Body of pancreas (tissue), 4 donors: ENCODE data around the gene TLE1. TPM values are rescaled to one million over a fixed set of nuclear protein-coding genes. Genes with fewer than 3 reads are reported as not detected.

Experiments used
- ATAC-seq: fragments of 150-250 bp; one replicate; pipeline ENCODE4 v1.9.1; 2016
- DNase-seq, 4 donors: peaks; one replicate each; pipeline ENCODE4 v3.0.0-alpha.2; 2019
- H3K27ac ChIP-seq, 4 donors: fragments of 200-600 bp; sonication (generic); 1 replicate in 3 of 4; 2 replicates in 1 of 4; pipeline versions ENCODE4 v1.5.1 to v1.6.1; 2016 to 2019; ENCODE audit warnings: mild to moderate bottlenecking in 1 of 4, mixed read lengths in 1 of 4, moderate library complexity in 1 of 4
- H3K27me3 ChIP-seq, 2 donors: fragments of 200-600 bp; sonication (generic); one replicate each; pipeline ENCODE4 v1.6.0; 2016; ENCODE audit warnings: mild to moderate bottlenecking in 1 of 2
- H3K36me3 ChIP-seq, 2 donors: fragments of 200-600 bp; sonication (generic); replicated peaks in 1 of 2; 2 replicates each; pipeline ENCODE4 v1.5.1; 2016; ENCODE audit warnings: low read depth in 2 of 2; ENCODE audit not compliant: insufficient read depth in 1 of 2
- H3K4me1 ChIP-seq: fragments of 200-600 bp; sonication (generic); one replicate; pipeline ENCODE4 v1.6.0; 2016
- H3K4me3 ChIP-seq, 2 donors: fragments of 200-600 bp; sonication (generic); 1 replicate in 1 of 2; 2 replicates in 1 of 2; pipeline ENCODE4 v1.5.1; 2016 to 2019
- H3K9me3 ChIP-seq, 3 donors: fragments of 200-600 bp; sonication (generic); 1 replicate in 2 of 3; 2 replicates in 1 of 3; pipeline ENCODE4 v1.5.1; 2016
- CTCF ChIP-seq, 7 experiments: fragments of 450-650 bp in 4 of 7; fragments of 200-600 bp in 3 of 7; sonication (generic) in 3 of 7; IDR thresholded peaks; one replicate each; pipeline ENCODE4 v1.5.1; 2016 to 2019; ENCODE audit warnings: antibody characterized with exemption in 7 of 7
- POLR2A ChIP-seq, 3 donors: fragments of 450-650 bp; IDR thresholded peaks; one replicate each; pipeline ENCODE4 v1.6.1; 2016; ENCODE audit warnings: antibody characterized with exemption in 3 of 3, mild to moderate bottlenecking in 2 of 3
- whole genome bisulfite sequencing, 2 donors: methylation state at CpG; one replicate each; pipeline ENCODE4 v1.1.5; 2017; 5-methylcytosine and 5-hydroxymethylcytosine counted together
- intact Hi-C: fragments of 100-400 bp; cut with DNase I; formaldehyde crosslinking; loops from one replicate; pipeline ENCODE4 v1.15.1; 2023
- total RNA-seq, 2 donors: library from RNA; depleted of rRNA; stranded (reverse); fragments of >200 nt; gene quantifications; one replicate each; pipeline ENCODE4 v1.1.0, GENCODE V29; 2016

TLE1 gene
- total RNA-seq, 2 donors from 2014 or later = 49.5 to 58.3 TPM

- TF ChIP-seq CTCF (IDR thresholded peaks at IDR 0.05) (no peak), POLR2A (IDR thresholded peaks at IDR 0.05) (no peak)
- no peak for ATAC-seq
- Histone ChIP-seq H3K27me3 (no peaks in the 10 kb centered on the region), H3K4me3 (no peak overlapping the region), H3K9me3 (no peaks in the 10 kb centered on the region), H3K27ac (no peak overlapping the region), H3K36me3 (peaks cover 0 to 3% of the 10 kb centered on the region in 2 donors), H3K4me1 (peaks cover 17% of the 10 kb centered on the region)
- WGBS, 2 donors = 100% methylated on average over 1 of the region's 1 CpG
- DNase-seq = no peak
- intact Hi-C loops = no loop called here
These were observed 11.3 kb downstream of the TLE1 start for GRCh38 chr9:81678088-81678487.

- DNase-seq (no peak), ATAC-seq (no peak)
- TF ChIP-seq CTCF (IDR thresholded peaks at IDR 0.05) = no peak
- TF ChIP-seq POLR2A (IDR thresholded peaks at IDR 0.05) = no peak
- Histone ChIP-seq H3K27ac (no peak overlapping the region), H3K4me3 (no peak overlapping the region), H3K9me3 (no peaks in the 10 kb centered on the region), H3K36me3 (no peaks in the 10 kb centered on the region), H3K27me3 (no peaks in the 10 kb centered on the region), H3K4me1 (peaks cover 20% of the 10 kb centered on the region)
- intact Hi-C loops = no loop called here
- WGBS, 2 donors = 77 to 86% methylated on average over 2 of the region's 2 CpGs
These were observed 13.0 kb downstream of the TLE1 start for GRCh38 chr9:81676395-81676794.

- Histone ChIP-seq H3K9me3 (no peaks in the 10 kb centered on the region), H3K36me3 (no peaks in the 10 kb centered on the region), H3K4me1 (peaks cover 40% of the 10 kb centered on the region), H3K4me3 (no peak overlapping the region), H3K27ac (no peak overlapping the region), H3K27me3 (no peaks in the 10 kb centered on the region)
- no peak for ATAC-seq
- no peak for TF ChIP-seq CTCF (IDR thresholded peaks at IDR 0.05)
- TF ChIP-seq POLR2A (IDR thresholded peaks at IDR 0.05) = no peak
- no peak for DNase-seq
- intact Hi-C loops = no loop called here
- 73 to 84% methylated on average over 5 of the region's 5 CpGs for WGBS, 2 donors
These were observed 16.0 kb downstream of the TLE1 start for GRCh38 chr9:81673310-81673709.

GRCh38 chr9:81671880-81672280, 17.5 kb downstream of the TLE1 start:
- H3K27ac ChIP-seq = peak overlapping the region in 3 of 4 donors; percentile 22 to 39 (median 36)
- peaks cover 40% of the 10 kb centered on the region for H3K4me1 ChIP-seq
- H3K4me3 ChIP-seq = no peak overlapping the region
- TF ChIP-seq CTCF (IDR thresholded peaks at IDR 0.05) (no peak), POLR2A (IDR thresholded peaks at IDR 0.05) (no peak)
- peak; percentile 73 for ATAC-seq
- intact Hi-C loops = no loop called here
- WGBS, 2 donors = 13 to 30% methylated on average over 3 of the region's 3 CpGs
- H3K36me3 ChIP-seq = no peaks in the 10 kb centered on the region
- no peaks in the 10 kb centered on the region for H3K9me3 ChIP-seq
- peak; percentile 68 to 82 (median 79) for DNase-seq
- no peaks in the 10 kb centered on the region for H3K27me3 ChIP-seq

- TF ChIP-seq CTCF (IDR thresholded peaks at IDR 0.05) (no peak), POLR2A (IDR thresholded peaks at IDR 0.05) (no peak)
These were observed 19.5 kb downstream of the TLE1 start for GRCh38 chr9:81669866-81670265.

More at GRCh38 chr9:81669866-81670265, 19.5 kb downstream of the TLE1 start:
- ATAC-seq = no peak
- H3K27ac ChIP-seq = no peak overlapping the region
- no peak overlapping the region for H3K4me3 ChIP-seq
- 34 to 45% methylated on average over 6 of the region's 6 CpGs for WGBS, 2 donors
- no peaks in the 10 kb centered on the region for H3K36me3 ChIP-seq
- peaks cover 33% of the 10 kb centered on the region for H3K4me1 ChIP-seq
- no peaks in the 10 kb centered on the region for H3K27me3 ChIP-seq
- no peak for DNase-seq
- intact Hi-C loops = no loop called here
- H3K9me3 ChIP-seq = no peaks in the 10 kb centered on the region
